SHP77 treated with DMSO at 0.1 percent for 48 hours (cell line): ENCODE measurements around the gene SPATA46.

Source experiments
- DNase-seq: peaks from one replicate; lab custom pipeline; 2025; lab: John Stamatoyannopoulos, UW

SPATA46 gene

GRCh38 chr1:162391790-162392563 lies 15.3 kb upstream of the SPATA46 start:
- no peak for DNase-seq

DNA sequence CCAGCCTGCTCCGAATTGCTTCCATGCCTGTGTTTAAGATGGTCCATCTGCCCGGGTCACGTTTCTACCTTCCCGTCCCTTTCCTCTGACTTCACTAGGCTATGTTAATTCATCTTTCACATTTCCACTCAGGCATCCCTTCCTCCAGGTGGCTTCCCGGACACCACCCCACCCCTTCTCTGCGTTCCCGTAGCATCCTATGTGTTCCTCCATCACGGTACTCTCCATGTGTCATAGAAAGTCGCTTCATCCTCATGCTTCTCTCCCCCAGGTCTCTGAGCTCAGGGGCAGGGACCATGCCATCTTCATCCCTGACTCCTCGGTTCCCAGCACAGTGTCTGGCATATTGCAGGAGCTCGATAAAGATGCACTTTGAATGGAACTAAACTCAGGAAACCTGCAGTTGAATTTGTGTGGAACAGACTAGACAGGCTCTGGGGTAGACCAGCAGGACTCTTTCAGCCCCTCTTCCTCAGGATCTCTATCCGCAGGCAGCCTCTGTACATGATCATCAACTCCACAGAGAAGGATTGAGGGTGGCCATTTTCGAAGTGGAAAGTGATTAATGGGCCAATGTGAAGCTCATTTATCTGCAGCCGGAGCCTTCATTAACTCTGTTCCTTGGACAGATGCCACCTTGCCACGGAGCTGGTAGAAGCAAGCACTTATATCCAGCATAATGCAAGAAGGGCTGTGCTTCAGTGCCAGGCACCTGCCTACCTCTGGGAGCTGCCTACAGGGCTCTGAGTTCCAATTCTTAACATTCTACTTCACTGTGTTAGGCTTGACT lies 13.9 kb upstream of the SPATA46 start:
- DNase-seq: no peak

DNA sequence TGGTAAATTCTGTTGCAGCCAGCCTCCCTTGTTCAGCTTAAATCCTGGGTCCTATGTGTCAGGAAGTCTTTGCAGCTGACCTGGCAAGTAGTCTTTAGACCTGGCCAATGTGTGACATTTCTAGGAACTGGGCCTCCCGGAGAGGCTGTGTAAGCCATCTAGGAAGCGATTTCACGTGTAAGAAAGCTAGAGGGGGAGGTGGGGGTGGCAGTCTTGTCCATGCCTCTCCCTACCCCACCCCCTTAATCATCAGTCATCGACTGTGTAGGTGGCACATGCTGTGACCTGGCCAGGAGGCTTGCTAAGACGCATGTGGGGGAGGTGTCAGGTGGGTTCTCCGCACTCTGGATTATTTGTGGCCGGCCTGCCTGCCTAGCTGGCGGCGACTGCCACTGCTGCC lies 13.3 kb upstream of the SPATA46 start:
- DNase-seq: no peak

DNA sequence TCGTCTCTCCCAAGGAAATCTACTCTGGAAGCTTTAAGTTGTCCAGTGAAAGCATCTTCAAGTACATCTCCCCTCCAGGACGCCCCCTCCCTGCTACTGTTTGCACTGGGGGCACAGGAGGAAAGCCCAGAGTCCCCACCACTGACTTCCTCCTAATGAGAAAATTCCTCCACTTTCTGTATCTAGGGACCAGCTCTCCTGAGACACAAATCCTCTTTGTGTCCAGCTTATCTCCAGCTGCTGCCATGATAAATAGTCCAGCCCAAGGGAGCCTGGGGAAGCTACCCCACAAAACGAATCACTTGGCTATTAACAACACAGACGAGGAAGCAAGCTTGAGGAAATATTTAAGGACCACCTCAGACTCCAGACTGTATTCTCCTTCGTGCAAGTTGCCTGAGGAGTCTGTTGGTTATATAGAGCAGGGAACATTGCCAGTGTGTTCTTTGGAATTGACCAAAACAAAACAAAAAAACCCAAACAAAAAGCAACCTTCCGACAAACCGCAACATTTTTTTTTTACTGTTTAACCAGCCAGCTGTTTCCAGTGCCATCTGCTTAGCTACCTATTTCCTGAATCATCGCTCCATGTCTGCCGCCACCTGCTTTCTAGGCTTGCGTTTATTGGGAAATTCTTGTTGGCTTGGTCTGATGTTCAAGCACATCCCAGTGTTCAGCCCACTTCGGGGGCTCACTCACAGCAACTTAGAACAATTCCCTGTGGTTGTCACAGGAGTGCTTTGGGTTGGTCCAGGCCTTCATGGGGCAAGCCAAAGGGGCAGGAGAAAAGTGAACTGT lies 12.6 kb upstream of the SPATA46 start:
- no peak for DNase-seq

- no peak for DNase-seq
These were observed 12.0 kb upstream of the SPATA46 start for GRCh38 chr1:162388615-162389014.

DNA sequence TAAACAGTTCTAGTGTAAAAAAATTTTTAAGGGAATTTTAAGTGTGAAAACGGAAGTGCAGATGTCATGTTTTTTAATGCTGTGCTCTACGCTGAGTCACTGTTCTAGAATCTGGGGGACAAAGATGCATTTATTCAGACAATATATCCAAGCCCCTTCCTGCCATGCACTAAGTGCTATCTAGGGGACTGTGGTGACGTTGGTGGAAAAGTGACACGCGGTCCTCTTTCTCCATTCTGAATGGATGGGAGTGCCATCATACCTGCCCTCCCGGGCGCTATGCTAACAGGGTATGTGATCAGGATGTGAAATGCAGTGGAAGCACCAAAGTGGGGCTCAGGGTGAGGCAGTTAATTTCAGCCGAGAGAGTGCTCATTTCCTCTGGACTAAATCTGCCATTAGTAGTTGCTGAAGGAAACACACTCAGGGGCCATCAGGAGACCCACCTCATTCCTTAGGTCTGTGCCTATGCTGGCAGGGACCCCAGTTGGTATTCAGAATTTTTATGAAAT lies 11.5 kb upstream of the SPATA46 start:
- DNase-seq: no peak

DNA sequence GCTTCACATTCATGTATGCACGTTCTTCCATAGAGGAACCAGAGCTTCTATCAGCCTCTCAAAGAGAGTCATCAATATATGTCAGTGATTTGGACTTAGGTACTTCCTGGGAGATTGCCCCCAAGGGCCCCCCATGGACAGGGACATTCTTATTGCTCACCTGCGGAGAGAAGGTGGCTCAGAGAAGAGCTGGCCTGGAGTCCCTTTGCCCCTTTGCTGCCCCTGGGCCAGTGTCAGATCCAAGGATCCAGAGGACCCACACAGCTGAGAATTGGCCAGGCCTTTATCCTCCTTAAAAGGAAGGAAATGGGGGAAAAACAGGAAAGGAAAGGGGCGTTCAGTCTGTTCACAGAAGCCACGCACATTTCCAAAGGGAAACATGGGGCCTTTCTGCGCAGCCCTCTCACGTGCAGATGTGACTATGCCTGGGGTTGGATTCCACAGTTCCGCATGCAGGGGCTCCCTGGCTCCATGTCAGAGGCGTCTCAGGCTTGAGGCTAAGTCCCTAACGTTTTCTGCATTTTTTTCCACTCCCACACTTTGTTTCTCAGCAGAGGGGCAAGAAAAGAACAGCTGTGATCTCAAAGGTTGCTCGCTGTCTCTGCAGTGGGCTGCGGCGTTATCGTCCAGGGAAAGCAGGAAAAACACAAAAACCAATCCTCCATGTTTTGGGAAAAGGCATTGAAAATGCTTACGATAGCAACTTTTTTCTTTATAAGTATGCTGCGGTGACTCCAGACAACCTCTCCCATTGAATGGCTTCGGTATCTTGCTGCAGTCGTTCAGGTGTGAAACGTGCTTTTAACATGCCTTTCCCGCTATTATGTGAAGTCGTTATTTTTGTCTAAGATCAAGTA lies 10.8 kb upstream of the SPATA46 start:
- DNase-seq: no peak

- no peak for DNase-seq
These were observed 9.9 kb upstream of the SPATA46 start for GRCh38 chr1:162386292-162387225.

GRCh38 chr1:162385702-162386101 lies 9.0 kb upstream of the SPATA46 start:
- DNase-seq: no peak

DNA sequence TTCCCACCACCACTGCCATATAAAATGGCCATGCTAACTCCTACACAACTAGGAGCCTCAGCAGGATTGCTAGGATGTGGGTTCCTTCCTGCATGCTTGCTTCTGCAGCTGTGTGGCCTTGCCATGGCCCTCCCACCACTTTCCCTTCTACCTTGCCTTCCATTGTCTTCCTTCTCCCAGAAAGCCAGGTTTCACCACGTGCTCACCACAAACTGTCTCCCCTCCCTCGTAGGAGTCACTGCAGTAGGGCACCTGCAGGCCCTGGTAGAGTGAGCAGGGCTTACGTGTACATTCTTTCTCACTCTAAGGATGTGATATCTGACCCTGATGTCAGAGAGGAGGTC lies 8.6 kb upstream of the SPATA46 start:
- DNase-seq: no peak

DNA sequence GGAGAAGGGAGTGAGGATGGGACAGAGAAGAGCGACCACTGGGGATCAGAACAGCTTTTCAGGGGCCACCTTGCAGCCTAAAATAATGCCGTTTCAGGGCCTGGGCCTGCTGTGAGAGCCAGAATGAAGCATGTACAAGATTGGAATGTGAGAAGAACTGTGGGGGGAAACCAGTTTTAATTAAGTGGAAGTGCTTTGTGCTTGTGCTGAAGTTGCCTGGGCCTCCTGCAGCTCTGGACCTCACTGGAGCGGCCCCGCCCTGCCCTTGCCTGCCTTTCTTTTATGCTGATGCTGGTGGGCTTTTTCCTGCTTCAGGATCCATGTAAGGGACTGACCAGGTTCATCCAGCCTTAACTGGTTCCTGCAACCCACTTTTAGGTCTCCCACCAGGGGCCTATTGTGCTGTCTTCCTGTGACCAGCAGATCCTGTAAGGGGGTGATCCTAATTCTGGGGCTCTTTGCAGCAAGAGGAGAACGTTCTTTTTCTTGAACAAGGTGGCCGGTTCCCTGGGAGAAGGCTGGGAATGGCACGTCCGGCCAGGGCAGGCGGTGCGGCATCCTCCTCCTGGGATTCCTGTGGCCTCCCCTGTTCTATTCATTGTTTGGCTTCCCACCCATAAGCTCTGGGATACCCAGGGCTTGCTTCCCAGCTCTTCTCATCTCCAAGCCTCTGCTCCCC lies 8.1 kb upstream of the SPATA46 start:
- DNase-seq: no peak

DNA sequence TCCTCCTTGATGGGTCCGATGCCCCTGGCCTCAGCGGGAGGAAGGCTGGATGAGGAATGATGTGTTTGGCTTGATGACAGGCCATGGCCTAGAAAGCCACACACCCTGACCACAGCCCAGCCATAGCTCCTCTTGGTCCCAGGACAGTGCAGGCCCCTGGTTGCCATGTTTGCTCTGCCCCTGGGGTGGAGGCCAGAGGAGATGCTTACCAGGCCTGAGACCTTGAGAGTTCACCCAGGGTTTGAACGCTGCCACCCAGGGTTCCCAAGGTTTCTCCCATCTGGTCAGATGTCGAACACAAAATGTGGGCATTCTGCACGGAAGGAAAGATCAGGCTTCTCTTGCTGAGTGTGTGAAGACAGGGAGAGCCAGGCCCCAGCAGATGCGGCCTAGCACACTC lies 7.5 kb upstream of the SPATA46 start:
- DNase-seq: no peak

- no peak for DNase-seq
These were observed 6.9 kb upstream of the SPATA46 start for GRCh38 chr1:162383516-162383915.

GRCh38 chr1:162383091-162383490 lies 6.4 kb upstream of the SPATA46 start:
- no peak for DNase-seq

DNA sequence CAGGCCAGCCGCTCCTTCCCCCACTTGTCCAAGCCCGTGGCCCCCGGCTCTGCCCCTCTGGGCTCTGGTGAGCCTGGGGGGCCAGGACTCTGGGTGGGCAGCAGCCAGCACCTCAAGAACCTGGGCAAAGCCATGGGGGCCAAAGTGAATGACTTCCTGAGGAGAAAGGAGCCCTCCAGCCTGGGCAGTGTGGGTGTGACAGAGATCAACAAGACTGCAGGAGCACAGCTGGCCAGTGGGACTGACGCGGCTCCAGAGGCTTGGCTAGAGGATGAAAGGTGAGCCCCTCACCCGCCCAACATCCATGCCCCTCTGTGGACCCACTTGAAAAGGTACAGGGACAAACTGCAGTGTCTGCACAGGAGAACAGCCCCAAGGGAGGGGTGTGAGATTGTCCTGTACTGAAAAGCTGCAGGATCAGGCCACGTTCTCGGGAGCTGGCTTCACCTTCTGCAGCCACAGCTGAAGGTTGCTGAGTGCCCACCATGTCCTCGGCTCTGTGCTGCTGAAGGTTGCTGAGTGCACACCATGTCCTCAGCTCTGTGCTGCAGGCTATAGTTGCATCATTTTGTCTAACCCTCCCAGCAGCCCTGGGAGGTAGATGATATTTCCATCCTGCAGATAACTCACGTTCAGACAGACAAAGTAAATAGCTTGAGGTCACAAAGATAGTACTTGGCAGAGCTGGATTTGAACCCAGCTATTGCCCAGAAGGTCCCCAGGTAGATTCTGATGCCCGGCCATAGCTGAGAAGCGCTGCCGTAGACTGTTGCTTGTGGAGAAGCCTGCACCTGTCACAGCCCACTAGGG lies 5.5 kb upstream of the SPATA46 start:
- DNase-seq: no peak

GRCh38 chr1:162381383-162381782 lies 4.7 kb upstream of the SPATA46 start, which contains the start of gene C1orf226:
C1orf226 (plus strand) TSS chr1:162381728; CDS start chr1:162381902, 174 bp downstream.
- no peak for DNase-seq

GRCh38 chr1:162380061-162380846 lies 3.6 kb upstream of the SPATA46 start:
- no peak for DNase-seq

GRCh38 chr1:162375463-162375862 lies 1.2 kb downstream of the SPATA46 start:
- no peak for DNase-seq
